ENCODE measurements around the gene FARS2.
A peak's percentile ranks its signal among the peaks of the same experiment; 100 is the strongest.

FARS2 gene

GRCh38 chr6:5250451-5250850 is 10.9 kb upstream of the FARS2 start:
- H3K36me3 Mint-ChIP-seq (ENCODE audit: low read depth), result peaks cover 45% of the 10 kb centered on the region
- H3K27ac Mint-ChIP-seq, result no peak overlapping the region
- peaks cover 8% of the 10 kb centered on the region for H3K9me3 Mint-ChIP-seq
- DNase-seq, result no peak
- H3K27me3 Mint-ChIP-seq (ENCODE audit: low read depth, poor library complexity), result peaks cover 2% of the 10 kb centered on the region
- no peak for TF ChIP-seq CTCF (IDR thresholded peaks at IDR 0.05)
- no peak overlapping the region for H3K4me3 Mint-ChIP-seq
- H3K4me1 Mint-ChIP-seq, result peaks cover 19% of the 10 kb centered on the region

GRCh38 chr6:5250911-5251310 is 10.4 kb upstream of the FARS2 start:
- no peak for DNase-seq
- H3K9me3 Mint-ChIP-seq, result peaks cover 8% of the 10 kb centered on the region
- H3K36me3 Mint-ChIP-seq (ENCODE audit: low read depth), result peaks cover 47% of the 10 kb centered on the region
- no peak for TF ChIP-seq CTCF (IDR thresholded peaks at IDR 0.05)
- H3K4me1 Mint-ChIP-seq, result peaks cover 15% of the 10 kb centered on the region
- peaks cover 2% of the 10 kb centered on the region for H3K27me3 Mint-ChIP-seq (ENCODE audit: low read depth, poor library complexity)
- H3K27ac Mint-ChIP-seq, result no peak overlapping the region
- no peak overlapping the region for H3K4me3 Mint-ChIP-seq

- Mint-ChIP-seq H3K27me3 (ENCODE audit: low read depth, poor library complexity) (no peaks in the 10 kb centered on the region), H3K27ac (no peak overlapping the region), H3K9me3 (peaks cover 4% of the 10 kb centered on the region), H3K4me1 (peaks cover 18% of the 10 kb centered on the region), H3K36me3 (ENCODE audit: low read depth) (peaks cover 65% of the 10 kb centered on the region), H3K4me3 (no peak overlapping the region)
- DNase-seq, result no peak
- no peak for TF ChIP-seq CTCF (IDR thresholded peaks at IDR 0.05)
Observed at GRCh38 chr6:5256952-5257351, 4.4 kb upstream of the FARS2 start.

- no peak overlapping the region for H3K4me3 Mint-ChIP-seq
- peaks cover 4% of the 10 kb centered on the region for H3K9me3 Mint-ChIP-seq
- no peaks in the 10 kb centered on the region for H3K27me3 Mint-ChIP-seq (ENCODE audit: low read depth, poor library complexity)
- no peak for DNase-seq
- peaks cover 20% of the 10 kb centered on the region for H3K4me1 Mint-ChIP-seq
- peak overlapping the region; percentile 39 for H3K27ac Mint-ChIP-seq
- peaks cover 60% of the 10 kb centered on the region for H3K36me3 Mint-ChIP-seq (ENCODE audit: low read depth)
- TF ChIP-seq CTCF (IDR thresholded peaks at IDR 0.05), result no peak
Observed at GRCh38 chr6:5257400-5257799, 3.9 kb upstream of the FARS2 start.

GRCh38 chr6:5259428-5259827 is 1.9 kb upstream of the FARS2 start:
- TF ChIP-seq CTCF (IDR thresholded peaks at IDR 0.05), result no peak
- Mint-ChIP-seq H3K9me3 (peaks cover 4% of the 10 kb centered on the region), H3K27ac (peak overlapping the region; percentile 39), H3K27me3 (ENCODE audit: low read depth, poor library complexity) (no peaks in the 10 kb centered on the region), H3K36me3 (ENCODE audit: low read depth) (peaks cover 41% of the 10 kb centered on the region), H3K4me3 (peak overlapping the region; percentile 98), H3K4me1 (peaks cover 25% of the 10 kb centered on the region)
- no peak for DNase-seq

GRCh38 chr6:5260111-5260620 is 1.1 kb upstream of the FARS2 start:
- peak; percentile 44 for DNase-seq
- peak overlapping the region; percentile 98 for H3K4me3 Mint-ChIP-seq
- no peaks in the 10 kb centered on the region for H3K27me3 Mint-ChIP-seq (ENCODE audit: low read depth, poor library complexity)
- peaks cover 25% of the 10 kb centered on the region for H3K4me1 Mint-ChIP-seq
- H3K9me3 Mint-ChIP-seq, result peaks cover 4% of the 10 kb centered on the region
- H3K27ac Mint-ChIP-seq, result peak overlapping the region; percentile 98
- peaks cover 33% of the 10 kb centered on the region for H3K36me3 Mint-ChIP-seq (ENCODE audit: low read depth)
- no peak for TF ChIP-seq CTCF (IDR thresholded peaks at IDR 0.05)
